Measurements from ENCODE around the gene C2orf76. TPM values are rescaled to one million over a fixed set of nuclear protein-coding genes. Genes with fewer than 3 reads are reported as not detected.

The C2orf76 gene
- total RNA-seq, 3 donors from 2014 or later (not counting 1 experiment from before 2014, with no cell fraction given), result 14.1 to 21.9 (median 20.5) TPM

- H3K4me1 ChIP-seq (ENCODE audit: control insufficient read depth, insufficient read depth, low read length), result no peaks in the 10 kb centered on the region
- no peak for TF ChIP-seq CTCF (IDR thresholded peaks at IDR 0.05)
- H3K4me3 ChIP-seq (ENCODE audit: low read length), result no peak overlapping the region
- no peaks in the 10 kb centered on the region for H3K27me3 ChIP-seq (ENCODE audit: control insufficient read depth, insufficient read depth, low read length)
- H3K27me3 Mint-ChIP-seq (ENCODE audit: low read depth in 2 of 2), result peaks cover 16 to 18% of the 10 kb centered on the region in 2 donors
- H3K27ac Mint-ChIP-seq, result no peak overlapping the region
- DNase-seq (no peak), ATAC-seq (no peak)
- H3K9me3 Mint-ChIP-seq, result no peaks in the 10 kb centered on the region
- no peak overlapping the region for H3K27ac ChIP-seq (ENCODE audit: low read length)
- H3K4me1 Mint-ChIP-seq, result peaks cover 5% of the 10 kb centered on the region in 2 donors
- H3K36me3 Mint-ChIP-seq, result no peaks in the 10 kb centered on the region
- H3K4me3 Mint-ChIP-seq, result no peak overlapping the region
- H3K9me3 ChIP-seq (ENCODE audit: control insufficient read depth, insufficient read depth, low read length), result no peaks in the 10 kb centered on the region
- no peaks in the 10 kb centered on the region for H3K36me3 ChIP-seq (ENCODE audit: control insufficient read depth, insufficient read depth, low read length)
- 83% methylated on average over 3 of the region's 3 CpGs for WGBS (ENCODE audit: insufficient coverage)
- intact Hi-C loops (cut with micrococcal nuclease), result no loop called here
Measured at GRCh38 chr2:119385466-119385865, 18.8 kb upstream of the C2orf76 start.

DNA sequence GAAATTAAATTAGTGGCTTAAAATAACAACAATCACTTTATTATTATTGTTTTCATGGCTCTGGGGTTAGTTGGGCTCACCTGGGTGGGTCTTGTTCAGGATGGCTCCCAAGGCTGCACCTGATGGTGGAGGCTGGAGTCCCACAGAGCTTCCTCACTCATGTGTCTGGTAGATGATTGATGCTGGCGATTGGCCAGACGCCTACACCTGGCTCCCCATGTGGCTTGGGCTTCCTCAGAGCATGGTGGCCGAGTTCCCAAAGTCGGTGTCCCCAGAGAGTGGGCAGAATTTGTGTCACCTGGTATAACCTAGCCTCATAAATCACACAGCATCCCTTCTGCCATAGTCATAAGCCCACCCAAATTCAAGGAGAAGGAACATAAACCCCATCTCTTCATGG is 18.3 kb upstream of the C2orf76 start:
- Mint-ChIP-seq H3K27ac (no peak overlapping the region), H3K4me1 (peaks cover 5% of the 10 kb centered on the region in 2 donors), H3K4me3 (no peak overlapping the region), H3K9me3 (no peaks in the 10 kb centered on the region), H3K36me3 (no peaks in the 10 kb centered on the region), H3K27me3 (ENCODE audit: low read depth in 2 of 2) (peaks cover 16 to 18% of the 10 kb centered on the region in 2 donors)
- Histone ChIP-seq H3K27me3 (ENCODE audit: control insufficient read depth, insufficient read depth, low read length) (no peaks in the 10 kb centered on the region), H3K4me1 (ENCODE audit: control insufficient read depth, insufficient read depth, low read length) (no peaks in the 10 kb centered on the region), H3K36me3 (ENCODE audit: control insufficient read depth, insufficient read depth, low read length) (no peaks in the 10 kb centered on the region), H3K4me3 (ENCODE audit: low read length) (no peak overlapping the region), H3K9me3 (ENCODE audit: control insufficient read depth, insufficient read depth, low read length) (no peaks in the 10 kb centered on the region), H3K27ac (ENCODE audit: low read length) (no peak overlapping the region)
- intact Hi-C loops (cut with micrococcal nuclease), result no loop called here
- DNase-seq, result no peak
- no peak for ATAC-seq
- 61% methylated on average over 4 of the region's 4 CpGs for WGBS (ENCODE audit: insufficient coverage)
- TF ChIP-seq CTCF (IDR thresholded peaks at IDR 0.05), result no peak

DNA sequence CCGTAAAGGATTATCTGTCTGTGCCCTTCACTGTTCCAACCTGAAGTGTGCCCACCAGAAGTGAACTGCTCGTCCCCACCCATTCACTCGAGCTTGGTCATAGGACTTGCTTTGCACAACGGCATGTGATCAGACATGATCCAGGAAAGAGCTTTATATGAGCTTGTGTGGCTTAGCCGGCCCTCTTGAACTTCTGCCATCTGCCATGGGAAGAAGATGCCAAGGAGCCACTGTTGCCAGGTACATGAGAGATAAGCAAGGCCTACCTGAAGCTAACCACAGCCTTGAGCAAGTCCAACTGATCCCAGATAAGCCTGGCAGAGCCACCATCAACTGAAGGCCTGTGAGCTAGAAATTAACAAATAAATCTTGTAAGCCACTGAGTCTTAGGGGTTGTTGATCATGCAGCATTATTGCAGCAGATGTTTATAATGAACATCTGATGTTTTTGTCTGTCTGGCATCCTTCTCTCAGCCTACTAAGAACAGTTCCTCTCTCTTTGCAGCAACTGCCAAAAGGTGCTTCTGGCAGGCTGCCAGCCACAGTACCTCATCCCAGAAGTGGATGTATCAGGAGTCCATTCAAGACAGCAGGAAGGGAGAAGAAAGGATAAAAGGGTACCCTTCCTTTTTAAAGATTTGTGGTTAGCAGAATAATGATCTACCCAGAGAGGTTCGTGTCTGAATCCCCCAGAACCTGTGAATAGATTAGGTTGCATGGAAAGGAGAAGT is 16.9 kb upstream of the C2orf76 start:
- 77% methylated on average over 6 of the region's 6 CpGs for WGBS (ENCODE audit: insufficient coverage)
- Mint-ChIP-seq H3K27ac (no peak overlapping the region), H3K4me1 (peaks cover 5% of the 10 kb centered on the region in 2 donors), H3K36me3 (no peaks in the 10 kb centered on the region), H3K27me3 (ENCODE audit: low read depth in 2 of 2) (peaks cover 16 to 18% of the 10 kb centered on the region in 2 donors), H3K9me3 (no peaks in the 10 kb centered on the region), H3K4me3 (no peak overlapping the region)
- Histone ChIP-seq H3K27me3 (ENCODE audit: control insufficient read depth, insufficient read depth, low read length) (no peaks in the 10 kb centered on the region), H3K36me3 (ENCODE audit: control insufficient read depth, insufficient read depth, low read length) (no peaks in the 10 kb centered on the region), H3K9me3 (ENCODE audit: control insufficient read depth, insufficient read depth, low read length) (no peaks in the 10 kb centered on the region), H3K4me1 (ENCODE audit: control insufficient read depth, insufficient read depth, low read length) (no peaks in the 10 kb centered on the region), H3K27ac (ENCODE audit: low read length) (no peak overlapping the region), H3K4me3 (ENCODE audit: low read length) (no peak overlapping the region)
- no peak for DNase-seq
- ATAC-seq, result no peak
- TF ChIP-seq CTCF (IDR thresholded peaks at IDR 0.05), result no peak
- intact Hi-C loops (cut with micrococcal nuclease), result no loop called here

- DNase-seq (no peak), ATAC-seq (no peak)
- H3K27ac ChIP-seq (ENCODE audit: low read length), result no peak overlapping the region
- intact Hi-C loops (cut with micrococcal nuclease), result no loop called here
- H3K9me3 ChIP-seq (ENCODE audit: control insufficient read depth, insufficient read depth, low read length), result peaks cover 2% of the 10 kb centered on the region
- H3K36me3 ChIP-seq (ENCODE audit: control insufficient read depth, insufficient read depth, low read length), result peaks cover 1% of the 10 kb centered on the region
- peaks cover under 1 to 2% of the 10 kb centered on the region in 2 donors for H3K27me3 Mint-ChIP-seq (ENCODE audit: low read depth in 2 of 2)
- no peaks in the 10 kb centered on the region for H3K4me1 Mint-ChIP-seq
- no peaks in the 10 kb centered on the region for H3K4me1 ChIP-seq (ENCODE audit: control insufficient read depth, insufficient read depth, low read length)
- peaks cover 18% of the 10 kb centered on the region for H3K36me3 Mint-ChIP-seq
- no peak overlapping the region for H3K4me3 ChIP-seq (ENCODE audit: low read length)
- no peak overlapping the region for H3K27ac Mint-ChIP-seq
- no peak for TF ChIP-seq CTCF (IDR thresholded peaks at IDR 0.05)
- H3K9me3 Mint-ChIP-seq, result peaks cover 2 to 3% of the 10 kb centered on the region in 2 donors
- no peaks in the 10 kb centered on the region for H3K27me3 ChIP-seq (ENCODE audit: control insufficient read depth, insufficient read depth, low read length)
- 93% methylated on average over 6 of the region's 6 CpGs for WGBS (ENCODE audit: insufficient coverage)
- no peak overlapping the region for H3K4me3 Mint-ChIP-seq
Measured at GRCh38 chr2:119378566-119378965, 11.9 kb upstream of the C2orf76 start.
